Uterus (tissue), 2 donors: Measurements from ENCODE around the gene CHD5.

Experiments
- POLR2A ChIP-seq, 2 donors: fragments of 450-650 bp; IDR thresholded peaks; one replicate each; pipeline ENCODE4 v1.6.1; 2016; ENCODE audit warnings: antibody characterized with exemption in 2 of 2, mild to moderate bottlenecking in 1 of 2, moderate library complexity in 1 of 2
- TF ChIP-seq, protein P1 (sequence below), 4 experiments: fragments of 200-600 bp in 2 of 4; fragments of 450-650 bp in 2 of 4; sonication (generic) in 2 of 4; IDR thresholded peaks; one replicate each; pipeline ENCODE4 v1.5.1; 2016 to 2019; ENCODE audit warnings: antibody characterized with exemption in 4 of 4, mild to moderate bottlenecking in 2 of 4, moderate library complexity in 1 of 4

DNA sequence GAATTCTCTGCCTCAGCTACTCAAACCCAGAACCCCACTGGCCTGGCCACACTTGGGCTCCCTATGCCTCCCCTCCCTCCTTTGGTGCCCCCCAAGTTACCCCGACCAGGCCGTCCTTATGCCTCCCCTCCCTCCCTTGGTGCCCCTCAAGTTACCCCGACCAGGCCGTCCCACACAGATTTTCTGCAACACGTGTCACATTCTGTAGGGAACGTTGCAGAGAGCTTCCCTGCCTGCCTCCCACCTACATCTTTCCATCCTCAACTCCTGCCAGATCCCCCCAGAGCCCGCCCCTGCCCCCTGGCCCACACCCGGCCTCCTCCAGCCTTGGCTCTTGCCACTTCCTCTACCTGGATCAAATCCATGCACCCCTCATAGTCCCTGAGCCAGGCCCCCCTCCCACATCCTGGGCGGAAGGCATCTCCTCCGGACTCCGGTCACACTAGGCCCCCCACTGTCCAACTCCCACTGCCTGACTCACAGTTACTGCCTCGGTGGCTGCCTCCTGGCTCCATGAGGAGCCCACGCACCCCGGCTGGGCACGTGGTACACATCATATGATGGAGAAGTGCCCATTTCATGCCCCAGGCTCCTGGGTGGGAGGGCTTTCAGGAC, 93.3 kb downstream of the CHD5 start:
- TF ChIP-seq, protein P1, sequence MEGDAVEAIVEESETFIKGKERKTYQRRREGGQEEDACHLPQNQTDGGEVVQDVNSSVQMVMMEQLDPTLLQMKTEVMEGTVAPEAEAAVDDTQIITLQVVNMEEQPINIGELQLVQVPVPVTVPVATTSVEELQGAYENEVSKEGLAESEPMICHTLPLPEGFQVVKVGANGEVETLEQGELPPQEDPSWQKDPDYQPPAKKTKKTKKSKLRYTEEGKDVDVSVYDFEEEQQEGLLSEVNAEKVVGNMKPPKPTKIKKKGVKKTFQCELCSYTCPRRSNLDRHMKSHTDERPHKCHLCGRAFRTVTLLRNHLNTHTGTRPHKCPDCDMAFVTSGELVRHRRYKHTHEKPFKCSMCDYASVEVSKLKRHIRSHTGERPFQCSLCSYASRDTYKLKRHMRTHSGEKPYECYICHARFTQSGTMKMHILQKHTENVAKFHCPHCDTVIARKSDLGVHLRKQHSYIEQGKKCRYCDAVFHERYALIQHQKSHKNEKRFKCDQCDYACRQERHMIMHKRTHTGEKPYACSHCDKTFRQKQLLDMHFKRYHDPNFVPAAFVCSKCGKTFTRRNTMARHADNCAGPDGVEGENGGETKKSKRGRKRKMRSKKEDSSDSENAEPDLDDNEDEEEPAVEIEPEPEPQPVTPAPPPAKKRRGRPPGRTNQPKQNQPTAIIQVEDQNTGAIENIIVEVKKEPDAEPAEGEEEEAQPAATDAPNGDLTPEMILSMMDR (IDR thresholded peaks at IDR 0.05), result no peak
- TF ChIP-seq POLR2A (IDR thresholded peaks at IDR 0.05), result no peak
